NCI-H774 (cell line): Measurements from ENCODE around the gene MPG.
A peak's percentile ranks its signal among the peaks of the same experiment; 100 is the strongest.

Experiments
- DNase-seq: peaks from one replicate; lab custom pipeline; 2025; lab: John Stamatoyannopoulos, UW

MPG gene

DNA sequence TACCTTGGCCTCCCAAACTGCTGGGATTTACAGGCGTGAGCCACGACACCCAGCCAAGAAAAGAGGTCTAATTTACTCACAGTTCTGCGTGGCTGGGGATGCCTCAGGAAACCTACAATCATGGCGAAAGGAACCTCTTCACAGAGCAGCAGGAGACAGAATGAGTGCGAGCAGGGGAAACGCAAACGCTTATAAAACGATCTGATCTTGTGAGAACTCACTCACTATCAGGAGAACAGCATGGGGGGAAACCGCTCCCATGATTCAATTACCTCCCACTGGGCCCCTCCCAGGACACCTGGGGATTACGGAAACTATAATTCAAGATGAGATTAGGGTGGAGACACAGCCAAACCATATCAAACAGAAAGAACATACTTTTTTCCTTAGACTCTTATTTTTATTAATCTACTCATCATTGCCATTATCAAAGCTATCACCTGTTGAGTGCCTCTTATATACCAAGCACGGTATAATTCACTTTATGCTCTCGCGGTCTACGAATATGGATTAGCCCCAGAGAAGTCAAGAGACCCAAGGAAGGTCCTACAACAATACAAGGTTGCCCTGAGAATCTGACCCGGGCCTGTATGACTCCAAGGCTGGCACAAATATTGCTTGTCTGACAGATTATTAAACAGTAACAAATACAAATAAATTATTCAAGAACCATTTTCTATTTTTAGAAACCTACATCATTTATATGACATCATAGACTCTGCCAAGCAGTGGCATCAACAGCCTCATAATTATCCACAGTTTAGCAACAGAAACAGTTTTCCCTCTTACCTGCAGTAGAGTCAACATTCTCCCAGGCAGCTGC lies 27.0 kb upstream of the MPG start:
- DNase-seq, result no peak

DNA sequence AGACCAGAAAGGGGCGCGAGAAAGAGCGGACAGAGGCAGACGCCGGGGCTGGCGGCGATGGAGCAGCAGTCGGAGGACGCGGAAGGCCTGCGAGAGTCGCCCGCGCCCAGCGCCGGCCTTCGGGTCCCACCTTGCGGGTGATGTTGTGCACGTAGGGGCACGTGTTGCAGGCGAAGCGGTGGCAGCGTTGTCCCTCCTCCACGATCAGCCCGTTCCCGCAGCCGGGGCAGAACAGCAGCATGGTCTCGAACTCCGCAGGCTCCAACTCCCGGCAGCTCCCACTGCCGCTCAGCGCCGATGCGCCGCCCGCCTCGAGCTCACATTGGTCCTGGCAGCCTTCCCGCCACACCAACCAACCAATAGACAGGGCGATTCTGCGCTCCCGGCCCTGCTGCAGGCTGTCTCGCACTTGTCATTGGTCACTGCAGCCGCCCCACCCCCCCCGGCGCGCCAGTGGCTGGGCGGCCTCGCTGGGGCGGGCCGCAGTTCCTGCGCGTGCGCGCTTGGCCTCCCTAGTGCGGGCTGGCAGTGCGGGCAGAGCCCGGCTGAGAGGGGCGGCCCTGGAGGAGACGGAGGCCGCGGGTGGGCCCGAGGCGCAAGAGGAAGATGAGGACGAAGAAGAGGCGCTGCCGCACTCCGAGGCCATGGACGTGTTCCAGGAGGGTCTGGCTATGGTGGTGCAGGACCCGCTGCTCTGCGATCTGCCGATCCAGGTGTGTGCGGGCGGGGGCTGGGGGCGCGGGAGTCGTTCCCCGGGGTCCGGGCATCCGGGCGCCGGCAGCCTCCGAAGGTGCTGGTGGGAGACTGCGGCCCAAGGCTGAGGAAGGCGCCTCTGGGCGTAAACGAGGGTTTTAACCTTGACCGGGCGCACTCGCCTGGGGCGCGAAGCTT lies 24.4 kb upstream of the MPG start, which contains the start of the genes POLR3K and SNRNP25:
TSS of gene POLR3K (minus strand) at position 263 of the 891 bp plus-strand sequence. CDS start at position 241, 22 bp downstream.
TSS of gene SNRNP25 (plus strand) at position 483 of the 891 bp plus-strand sequence. CDS start at position 672, 189 bp downstream.
- DNase-seq, result peak; percentile 83

DNA sequence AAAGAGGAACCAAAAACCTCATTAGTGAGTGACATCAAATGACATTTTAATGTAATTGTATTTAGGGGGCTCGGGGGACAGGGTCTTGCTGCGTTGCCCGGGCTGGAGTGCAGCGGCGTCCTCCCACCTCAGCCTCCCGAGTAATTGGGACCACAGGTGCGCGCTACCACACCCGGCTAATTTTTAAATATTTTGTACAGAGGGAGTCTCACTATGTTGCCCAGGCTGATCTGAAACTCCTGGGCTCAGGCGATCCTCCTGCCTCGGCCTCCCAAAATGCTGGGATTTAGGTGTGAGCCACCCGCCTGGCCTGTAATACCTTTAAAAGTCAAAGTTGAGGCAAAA lies 23.8 kb upstream of the MPG start:
- no peak for DNase-seq

DNA sequence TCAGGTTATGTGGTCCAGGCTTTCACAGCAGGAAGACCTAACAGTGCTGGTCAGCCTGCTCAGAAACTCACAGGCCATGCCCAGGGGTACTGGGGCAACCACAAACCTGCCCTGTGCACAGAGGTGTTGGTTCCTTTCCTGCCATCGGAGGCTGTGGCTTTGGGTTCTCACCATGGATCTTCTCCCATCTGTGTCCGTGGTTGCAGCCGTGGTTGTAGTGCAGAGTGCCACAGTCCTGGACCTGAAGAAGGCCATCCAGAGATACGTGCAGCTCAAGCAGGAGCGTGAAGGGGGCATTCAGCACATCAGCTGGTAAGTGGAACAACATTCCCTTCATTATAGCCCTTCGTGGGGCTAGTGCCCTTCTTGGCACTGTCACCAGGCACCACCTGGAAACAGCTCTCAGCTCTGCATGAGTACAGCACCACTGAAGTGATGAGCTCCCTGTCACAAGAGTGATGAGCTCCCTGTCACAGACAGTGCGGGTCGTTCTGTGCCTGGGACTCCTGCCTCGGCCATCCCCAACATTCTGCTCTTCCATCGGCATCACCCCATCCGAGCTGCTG lies 22.4 kb upstream of the MPG start:
- DNase-seq, result no peak

DNA sequence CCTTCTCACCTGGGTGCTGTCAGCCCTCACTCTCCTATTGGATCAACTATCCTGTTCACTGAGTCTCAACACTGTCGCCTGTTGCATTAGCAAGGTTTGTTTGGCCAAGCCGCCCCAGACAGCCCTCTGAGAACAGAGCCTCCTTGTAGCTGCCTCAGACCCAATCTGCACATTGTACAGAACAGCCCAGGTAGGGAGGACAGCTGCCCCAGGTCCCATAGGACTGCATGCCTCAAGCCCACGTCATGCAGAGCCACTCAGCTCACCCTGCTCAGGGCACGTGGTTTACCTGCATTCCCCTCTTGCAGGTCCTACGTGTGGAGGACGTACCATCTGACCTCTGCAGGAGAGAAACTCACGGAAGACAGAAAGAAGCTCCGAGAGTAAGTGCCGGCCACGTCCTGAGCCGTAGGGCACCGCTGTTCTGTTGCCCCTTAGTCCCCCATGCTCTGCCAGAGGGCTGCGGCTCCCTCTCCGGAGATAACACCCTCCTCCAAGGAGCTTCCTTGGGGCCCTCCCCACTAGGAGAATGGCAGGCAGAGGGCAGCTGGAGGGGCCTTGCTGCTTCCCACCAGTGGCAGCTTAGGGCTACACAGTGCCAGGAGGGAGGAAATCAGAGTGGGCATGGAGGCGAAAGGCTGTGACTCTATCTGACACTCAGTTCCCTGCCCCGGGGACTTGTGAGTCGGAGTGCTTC lies 21.6 kb upstream of the MPG start:
- DNase-seq, result no peak

DNA sequence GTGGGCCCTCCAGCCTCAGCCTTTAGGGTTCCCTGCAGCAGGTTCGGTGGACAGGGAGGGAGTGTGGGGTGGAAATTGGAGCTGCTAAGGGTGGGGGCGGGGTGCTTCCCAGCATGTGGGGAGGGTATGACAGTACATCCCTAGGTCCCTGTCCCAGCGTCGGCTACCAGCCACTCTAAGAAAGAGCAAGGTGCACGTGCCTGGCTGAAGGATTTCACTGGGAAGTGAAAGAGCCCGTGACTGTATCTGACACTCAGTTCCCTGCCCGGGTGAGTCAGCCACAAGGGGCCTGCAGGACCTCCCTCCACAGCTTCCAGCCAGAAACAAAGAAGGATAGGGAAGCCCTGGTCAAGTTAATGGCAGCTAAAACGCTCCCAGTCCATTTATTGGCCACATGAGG lies 20.3 kb upstream of the MPG start:
- no peak for DNase-seq

DNA sequence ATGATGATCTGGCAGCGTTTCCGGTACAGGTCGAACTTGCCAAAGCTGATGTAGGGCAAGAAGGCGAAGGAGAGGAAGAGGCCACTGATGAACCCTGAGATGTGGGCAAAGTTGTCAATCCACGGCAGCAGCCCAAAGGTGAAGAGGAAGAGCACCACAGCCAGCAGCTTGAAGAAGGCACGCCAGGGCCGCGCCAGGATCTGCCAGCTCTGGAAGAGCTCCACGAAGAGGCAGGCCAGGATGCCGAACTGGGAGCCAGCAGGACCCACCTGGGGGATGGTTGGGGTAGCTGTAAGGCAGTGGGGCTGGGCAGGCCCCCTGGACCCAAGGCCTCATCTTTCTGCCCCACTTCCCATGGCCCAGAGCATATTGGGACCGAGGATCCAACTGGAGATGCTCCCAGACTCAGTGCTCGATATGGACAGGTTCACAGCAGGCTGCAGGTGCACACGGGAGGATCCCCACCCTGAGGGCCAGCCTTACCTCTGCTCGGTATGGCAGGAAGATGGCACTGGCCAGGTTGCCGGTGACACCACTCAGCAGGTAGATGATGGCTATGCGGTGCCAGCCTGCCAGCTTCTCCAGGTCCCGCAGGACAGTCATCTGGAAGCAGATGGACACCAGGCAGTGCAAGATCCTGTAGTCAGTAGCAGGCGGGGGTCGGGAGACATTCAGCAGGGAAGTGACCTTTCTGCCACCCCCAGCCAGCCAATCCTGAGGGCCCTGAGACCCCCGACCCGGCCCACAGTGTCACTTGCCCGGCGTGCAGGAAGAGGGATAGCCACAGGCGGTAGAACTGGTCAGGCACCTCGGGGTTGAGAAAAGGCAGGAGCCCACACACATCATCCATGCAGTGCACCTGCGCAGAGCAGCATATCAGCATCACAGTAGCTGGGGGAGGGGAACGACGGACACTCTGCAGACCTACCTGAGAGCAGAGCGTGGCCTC lies 19.3 kb upstream of the MPG start:
- DNase-seq, result no peak

DNA sequence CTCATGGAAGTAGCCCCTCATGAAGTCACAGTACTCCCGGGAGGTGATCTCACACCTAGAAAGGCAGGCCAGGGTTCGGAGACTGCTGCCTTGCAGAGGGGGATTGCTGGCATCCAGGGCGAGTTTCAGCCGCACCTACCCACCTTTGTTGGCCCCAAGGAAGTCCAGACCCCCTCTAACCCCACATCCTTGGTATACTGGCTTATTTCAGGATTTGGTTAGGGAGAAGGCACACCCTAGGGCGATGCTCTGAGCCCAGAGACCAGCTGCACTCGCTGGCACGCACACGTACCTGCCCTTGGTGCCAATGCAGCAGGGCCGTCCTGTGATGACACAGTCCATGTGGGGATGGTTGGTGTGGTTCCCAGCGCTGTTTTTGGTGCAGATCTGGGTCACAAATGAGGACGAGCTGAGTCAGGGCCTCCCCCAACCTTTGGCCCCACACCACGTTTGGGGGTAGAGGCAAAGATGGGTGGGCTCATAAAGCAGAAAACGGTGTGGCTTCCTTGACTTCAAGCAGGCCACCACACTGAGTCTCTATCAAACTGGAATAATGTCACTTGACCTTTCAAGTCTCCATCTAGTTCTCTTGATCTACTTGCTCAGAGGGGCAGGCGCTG lies 18.5 kb upstream of the MPG start:
- DNase-seq, result no peak

DNA sequence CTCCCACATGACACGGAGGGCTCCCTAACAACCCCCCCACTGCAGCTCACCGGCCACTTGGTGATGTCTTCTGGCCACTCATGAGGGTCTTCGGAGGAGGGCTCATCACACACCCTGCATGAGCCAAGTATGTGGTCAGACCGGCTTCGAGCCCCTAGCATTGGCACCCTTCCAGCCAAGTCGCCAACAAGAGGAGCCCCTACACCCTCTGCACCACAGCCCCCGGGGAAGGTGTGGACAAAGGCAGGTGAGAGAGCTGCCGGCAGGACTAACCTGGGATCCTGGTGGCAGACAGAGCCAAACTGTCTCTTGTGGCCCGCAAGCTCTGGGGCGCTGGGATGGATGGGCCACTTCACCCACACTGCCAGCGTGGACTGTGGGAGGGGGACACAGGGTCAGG lies 17.9 kb upstream of the MPG start:
- no peak for DNase-seq

DNA sequence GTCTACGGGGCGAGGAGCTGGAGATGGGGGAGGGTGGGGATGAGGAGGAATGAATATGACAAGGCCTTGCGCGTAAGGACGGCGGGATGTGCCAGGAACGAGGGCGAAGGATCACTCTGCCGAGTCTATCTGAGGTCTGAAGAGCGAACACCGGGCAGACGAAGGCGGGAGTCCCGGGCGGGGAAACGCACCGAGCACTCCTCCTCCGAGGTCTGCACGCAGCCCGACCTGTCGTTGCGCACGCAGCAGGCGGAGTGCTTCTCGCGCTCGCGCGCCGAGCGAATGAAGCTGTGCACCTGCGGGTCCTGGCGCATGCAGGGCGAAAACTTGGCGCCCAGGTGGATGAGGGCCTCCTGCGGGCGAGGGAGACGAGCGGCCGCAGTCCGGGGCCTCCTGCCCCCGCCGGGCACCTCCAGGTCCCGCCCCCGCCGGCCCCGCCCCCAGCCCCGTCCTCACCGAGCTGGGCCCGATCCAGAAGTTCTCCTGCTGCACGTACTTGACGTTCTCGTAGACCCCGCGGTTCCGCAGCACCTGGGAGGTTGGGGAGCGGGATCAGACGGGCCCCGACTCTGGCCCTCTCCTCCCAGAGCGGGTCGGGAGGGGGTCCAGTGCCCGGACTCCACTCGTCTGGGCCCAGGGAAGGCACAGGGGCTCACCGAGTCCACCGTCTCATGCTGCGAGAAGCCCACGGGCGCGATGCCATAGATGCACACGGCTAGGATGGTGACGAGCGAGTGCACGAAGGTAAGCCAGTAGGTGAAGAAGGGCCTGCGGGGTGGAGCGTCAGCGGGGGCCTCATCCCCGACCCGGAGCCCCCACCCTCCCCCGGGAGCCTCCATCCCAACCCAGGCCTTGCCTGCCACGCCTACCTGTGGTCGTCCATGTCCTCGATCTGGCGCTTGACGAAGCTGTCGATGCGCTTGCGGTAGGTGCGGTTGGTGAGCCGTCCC lies 16.8 kb upstream of the MPG start:
- no peak for DNase-seq

DNA sequence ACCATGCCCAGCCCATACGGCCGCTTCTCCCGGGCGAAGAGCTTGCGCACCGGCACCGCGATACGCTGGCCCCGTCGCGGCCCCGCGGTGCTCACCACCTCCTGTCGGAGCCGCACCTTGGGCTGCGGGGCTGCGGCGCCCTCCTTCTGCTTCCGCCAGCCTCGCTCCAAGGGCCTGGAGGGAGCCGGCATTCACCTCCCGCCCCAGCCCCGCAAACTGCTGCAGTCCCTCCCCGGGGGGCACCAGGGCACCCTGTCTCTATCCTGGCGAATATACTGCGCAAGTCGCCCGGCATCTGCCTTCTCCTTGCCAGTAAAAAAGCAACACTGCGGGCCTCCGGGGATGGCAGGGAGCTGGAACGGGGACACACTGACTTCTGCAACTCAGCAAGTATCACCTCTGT lies 16.1 kb upstream of the MPG start:
- no peak for DNase-seq

DNA sequence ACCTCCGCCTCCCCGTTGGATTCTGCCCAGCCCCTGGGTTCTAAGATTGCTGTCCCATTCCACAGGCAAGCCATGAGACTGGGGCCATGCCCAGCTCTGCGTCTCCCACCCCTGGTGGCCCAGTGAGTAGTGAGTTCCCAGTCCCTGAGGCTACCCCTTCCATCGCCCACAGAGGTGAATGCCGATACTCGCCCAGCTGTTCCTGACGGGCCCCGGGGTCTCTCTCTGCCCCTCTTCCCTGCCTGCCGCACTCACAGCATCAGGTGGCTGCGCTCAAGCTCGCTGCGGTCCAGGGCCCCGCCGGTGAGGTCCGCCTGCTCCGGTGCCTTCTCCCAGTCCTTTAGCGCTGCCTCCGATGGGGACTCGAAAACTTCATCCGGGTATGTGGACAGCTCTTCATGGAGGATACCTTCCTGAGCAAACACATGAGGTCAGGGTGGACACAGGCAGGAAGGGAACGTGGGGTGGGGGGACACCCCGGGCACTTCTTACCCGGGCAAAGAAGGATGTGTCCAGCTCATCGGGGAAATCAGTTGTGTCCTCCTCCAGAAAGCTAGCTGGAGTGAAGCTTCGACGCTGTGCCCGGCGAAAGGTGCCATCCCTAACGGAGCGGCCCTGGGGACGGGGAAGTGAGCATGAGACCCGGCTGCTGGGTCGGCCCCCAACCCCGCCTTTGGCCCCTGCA lies 15.6 kb upstream of the MPG start:
- DNase-seq, result no peak

DNA sequence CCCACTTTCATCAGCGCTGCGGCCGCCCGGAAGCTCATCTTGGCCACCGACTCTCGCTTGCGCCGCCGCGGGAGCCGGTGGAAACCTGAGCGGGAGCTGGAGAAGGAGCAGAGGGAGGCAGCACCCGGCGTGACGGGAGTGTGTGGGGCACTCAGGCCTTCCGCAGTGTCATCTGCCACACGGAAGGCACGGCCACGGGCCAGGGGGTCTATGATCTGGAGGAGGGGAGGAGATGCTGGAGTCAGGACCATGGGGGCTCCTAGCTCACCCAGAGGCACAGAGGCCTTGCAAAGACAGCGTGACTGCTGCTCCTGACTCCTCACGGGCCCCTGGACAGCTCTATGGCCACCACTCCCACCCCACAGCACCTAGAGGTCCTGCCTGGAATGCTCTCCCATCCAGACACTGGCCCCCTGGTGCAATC lies 15.0 kb upstream of the MPG start:
- DNase-seq, result no peak

DNA sequence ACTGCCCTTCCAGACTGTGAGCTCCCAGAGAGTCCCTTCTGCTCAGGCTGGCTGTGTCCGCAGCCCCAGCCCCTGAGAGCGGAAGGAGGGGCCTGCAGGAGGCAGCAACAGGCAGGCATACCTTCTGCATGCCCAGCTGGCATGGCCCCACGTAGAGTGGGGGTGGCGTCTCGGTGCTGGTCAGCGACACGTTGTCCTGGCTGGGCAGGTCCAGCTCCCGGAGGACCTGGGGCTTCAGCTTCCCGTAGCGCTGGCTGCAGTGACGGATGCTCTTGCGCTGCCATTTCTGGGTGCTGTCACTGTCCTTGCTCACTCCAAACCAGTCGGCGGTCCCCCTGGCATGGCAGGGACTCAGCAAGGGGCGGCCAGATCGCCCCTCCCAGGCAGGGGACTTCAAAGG lies 14.6 kb upstream of the MPG start:
- DNase-seq, result no peak

DNA sequence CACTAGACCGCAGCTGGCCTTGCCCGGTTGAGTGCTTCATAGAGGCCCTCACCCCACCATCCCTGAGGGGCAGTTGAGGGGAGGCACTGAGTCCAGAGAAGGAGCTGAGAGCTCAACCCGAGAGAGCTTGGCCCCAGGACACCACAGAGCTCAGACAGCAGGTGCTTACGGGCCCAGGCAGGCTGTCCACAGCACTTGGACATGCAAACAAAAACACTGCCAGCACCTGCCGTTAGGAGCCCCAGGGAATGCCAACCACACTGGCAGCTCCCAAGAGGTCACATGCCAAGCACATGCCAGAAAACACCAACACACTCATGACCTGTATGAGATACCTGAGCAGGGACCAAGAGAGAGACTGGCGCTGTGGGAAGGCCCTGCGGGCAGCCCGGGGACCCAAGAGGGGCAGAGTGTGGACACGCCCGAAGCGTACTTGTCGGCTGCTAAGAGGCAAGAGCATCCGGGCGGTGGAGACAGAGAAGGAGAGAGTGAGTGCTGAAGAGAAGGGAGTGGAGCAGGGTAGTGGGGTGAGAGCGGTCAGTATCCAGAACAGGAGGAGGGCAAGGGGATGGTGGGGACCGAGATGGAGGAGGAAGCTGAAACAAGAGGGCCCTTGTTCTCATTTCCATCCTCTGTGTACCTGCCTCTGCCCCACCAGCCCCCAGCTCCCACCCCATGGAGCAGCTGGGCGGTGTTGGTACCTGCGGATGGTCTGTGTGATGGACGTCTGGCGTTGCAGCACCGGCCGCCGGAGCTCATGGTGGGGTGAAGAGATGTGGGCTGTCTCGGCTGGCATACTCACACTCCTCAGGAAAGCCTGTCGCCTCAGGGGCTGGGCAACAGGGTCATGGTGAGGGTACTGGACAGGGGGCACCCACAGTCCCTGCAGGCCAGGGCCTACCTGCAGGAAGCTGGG lies 13.8 kb upstream of the MPG start:
- peak; percentile 55 for DNase-seq

DNA sequence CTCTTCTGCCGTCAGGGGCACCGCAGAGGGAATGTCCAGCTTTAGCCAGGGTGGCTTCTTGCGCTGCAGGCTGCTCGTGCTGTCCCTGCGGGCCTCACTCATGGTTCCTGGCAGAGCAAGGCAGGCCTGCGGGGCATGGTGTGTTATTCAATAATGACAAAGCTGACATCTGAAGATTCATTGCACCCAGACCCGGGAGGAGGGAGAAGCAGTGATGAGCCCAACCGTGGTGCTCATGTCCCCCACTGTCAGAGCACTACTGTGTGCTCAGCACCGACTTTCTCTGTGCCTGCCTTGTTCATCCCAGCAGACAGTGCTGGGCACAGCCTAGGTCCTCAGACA lies 13.1 kb upstream of the MPG start:
- DNase-seq, result no peak

DNA sequence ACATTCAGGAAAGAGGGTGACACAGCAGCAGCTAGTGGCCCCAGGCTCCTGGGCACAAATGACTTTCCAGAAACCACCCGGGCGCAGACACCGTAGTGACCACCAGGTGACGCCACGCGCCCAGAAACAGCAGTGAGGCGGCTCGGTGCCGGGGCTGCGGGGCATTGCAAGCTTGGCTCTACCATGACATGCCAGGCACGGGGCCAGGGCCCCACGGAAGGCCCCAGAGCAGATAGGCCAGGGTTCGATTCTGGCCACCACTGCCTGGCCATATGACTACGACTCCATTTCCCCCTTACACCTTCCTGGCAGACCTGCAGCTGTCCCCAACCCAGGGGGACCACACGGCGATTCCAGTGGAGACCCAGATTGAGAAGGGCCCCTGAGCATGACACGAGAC lies 12.3 kb upstream of the MPG start:
- peak; percentile 30 for DNase-seq
